ENCODE data around the gene NME8.

The NME8 gene

DNA sequence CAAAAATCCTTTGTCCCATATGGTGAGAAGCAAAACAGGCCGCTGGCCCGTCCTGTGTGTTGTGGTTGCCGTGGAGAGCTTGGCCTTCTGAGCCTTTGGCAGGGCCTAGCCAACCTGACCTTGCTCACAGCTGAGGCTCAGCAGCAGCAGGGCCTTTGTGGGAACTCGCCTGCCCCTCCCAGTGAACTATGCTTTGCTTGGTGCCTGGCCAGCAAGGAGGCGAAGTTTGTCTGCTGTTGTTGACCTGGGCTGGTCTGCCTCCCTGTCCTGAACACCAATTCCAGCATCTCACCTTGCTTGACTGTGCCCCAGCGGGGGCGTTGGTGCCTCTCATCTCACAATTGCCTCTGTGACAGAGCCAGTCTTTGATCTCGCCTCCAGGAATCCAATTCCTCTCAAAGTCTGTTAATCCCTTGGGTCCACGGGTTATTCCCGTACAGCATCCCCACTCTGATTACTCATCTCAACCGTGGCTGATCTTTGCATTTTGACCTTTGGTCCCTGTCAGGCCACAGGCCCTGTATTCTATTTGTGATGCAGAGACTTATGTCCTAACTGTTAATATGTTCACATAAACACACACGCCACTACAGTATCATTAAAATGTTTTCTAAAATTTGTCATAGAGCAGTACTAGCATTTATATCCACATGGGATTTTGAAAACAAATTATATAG, 94.7 kb downstream of the NME8 start:
- no peak for DNase-seq

DNA sequence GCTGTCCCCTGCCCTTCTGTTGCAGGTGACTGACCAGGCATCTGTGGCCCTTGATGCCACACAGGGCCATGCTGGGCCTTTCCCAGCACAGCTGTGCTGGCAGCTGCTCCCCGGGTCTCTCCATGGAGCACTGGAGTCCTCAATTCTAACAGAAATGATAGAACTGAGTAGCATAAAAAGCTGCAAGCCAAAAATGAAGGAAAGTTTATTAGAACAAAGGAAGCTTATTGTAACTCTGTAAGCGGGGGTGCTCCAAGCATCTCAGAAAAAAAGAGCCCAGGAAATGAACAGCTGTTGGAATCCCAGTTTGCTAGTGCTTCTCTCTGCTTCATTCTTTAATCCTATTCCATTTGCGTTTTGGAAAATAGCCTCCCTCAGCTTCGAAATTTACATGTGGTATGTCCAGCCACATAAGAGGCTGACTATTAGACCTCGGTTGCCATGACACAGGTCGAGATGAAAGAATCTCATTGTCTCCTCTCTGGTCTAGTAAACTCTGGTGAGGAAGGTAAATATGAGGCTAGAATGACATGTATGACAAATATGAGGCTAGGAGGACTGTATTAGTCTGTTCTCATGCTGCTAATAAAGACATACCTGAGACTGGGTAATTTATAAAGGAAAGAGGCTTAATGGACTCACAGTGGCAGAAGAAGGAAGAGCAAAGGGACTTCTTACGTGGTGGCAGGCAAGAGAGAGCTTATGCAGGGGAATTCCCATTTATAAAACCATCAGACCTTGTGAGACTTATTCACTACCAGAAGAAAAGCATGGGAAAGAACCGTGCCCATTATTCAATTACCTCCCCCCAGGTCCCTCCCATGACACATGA, 95.7 kb downstream of the NME8 start:
- no peak for DNase-seq

DNA sequence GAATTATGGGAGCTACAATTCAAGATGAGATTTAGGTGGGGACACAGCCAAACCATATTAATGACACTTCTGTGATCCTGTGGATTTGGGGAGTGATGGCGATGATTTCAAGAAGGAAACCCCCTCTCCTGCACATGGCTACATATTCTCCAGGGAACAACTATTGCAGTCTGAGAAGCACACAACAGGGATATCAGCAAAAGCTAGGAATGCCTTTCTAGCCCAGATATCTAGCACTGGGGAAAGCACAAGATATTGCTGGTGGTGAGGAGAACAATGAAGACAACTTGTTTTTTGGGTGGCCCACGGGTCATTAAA, 96.3 kb downstream of the NME8 start:
- DNase-seq = no peak

DNA sequence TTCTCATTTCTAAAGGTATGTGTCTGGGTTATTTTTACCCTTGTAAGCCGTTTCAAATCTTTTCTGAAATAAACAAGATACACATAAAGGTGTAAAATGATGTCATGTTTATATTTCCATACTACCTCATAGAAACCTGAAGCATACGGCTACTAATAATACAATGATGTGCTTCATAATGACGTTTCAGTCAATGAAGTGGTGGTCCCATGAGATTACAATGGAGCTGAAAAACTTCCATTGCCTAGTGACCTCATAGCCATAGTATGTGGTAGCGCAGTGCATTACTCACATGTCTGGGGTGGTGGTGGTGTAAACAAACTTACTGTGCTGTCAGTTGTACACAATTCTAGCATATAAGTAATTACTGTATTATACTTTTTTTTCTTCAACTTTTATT, 96.9 kb downstream of the NME8 start:
- no peak for DNase-seq

DNA sequence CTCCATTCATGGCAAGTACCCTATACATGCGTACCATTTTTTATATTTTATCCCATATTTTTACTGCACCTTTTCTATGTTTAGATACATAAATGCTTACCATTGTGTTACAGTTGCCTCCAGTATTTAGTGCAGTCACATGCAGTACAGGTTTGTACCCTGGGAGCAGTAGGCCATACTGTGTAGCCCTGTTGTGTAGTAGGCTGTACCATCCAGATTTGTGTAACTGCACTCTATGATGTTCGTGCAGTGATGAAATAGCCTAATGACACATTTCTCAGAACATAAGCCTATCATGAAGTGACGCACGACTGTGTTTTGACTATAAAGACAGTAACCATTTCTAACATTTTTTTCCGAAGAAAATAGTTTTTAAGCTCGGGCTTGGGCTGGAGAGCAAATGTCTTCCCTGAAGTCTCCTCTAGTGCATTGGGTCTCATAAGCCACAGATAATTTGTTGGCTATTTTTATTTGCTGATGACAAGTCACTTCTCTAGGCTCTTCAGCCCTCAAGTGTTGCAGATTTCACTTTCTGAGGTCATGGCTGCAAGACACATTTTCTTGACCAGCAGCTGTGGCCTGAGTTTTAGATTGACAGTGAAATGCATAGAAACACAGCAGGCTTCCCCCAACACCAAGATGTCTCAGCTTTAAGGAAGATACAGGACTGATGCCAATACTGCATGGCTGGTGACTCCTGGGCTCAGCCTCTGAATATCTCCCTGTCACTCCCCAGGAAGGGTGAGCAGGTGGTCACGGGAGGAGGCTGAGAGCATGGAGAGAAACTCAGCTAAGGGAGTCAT, 98.9 kb downstream of the NME8 start:
- no peak for DNase-seq

DNA sequence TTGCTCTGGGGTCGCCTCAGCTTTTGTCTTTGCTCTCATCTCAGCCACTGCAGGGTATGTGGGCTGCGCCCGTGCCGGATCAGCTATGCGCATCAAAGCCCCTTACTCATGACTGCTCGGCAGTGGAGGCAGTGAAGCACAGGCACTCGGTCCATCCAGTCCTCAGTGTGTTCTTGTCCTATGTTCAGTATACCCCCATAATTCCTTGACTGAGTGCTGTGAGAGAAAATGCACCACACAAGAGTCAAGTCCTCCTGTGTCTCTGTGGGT, 99.5 kb downstream of the NME8 start:
- DNase-seq = no peak
